GM18858 (cell line): ENCODE data around the gene APBA1.

Experiments
- ATAC-seq: cut with Tn5 transposase; IDR thresholded peaks from one replicate; pipeline ENCODE4 v1.9.1; 2021; ENCODE audit not compliant: unreplicated experiment

APBA1 gene

GRCh38 chr9:69579760-69580581 is 92.2 kb downstream of the APBA1 start:
- ATAC-seq, result no peak

GRCh38 chr9:69579032-69579758 is 93.0 kb downstream of the APBA1 start:
- no peak for ATAC-seq

- no peak for ATAC-seq
Measured at GRCh38 chr9:69578026-69578425, 94.1 kb downstream of the APBA1 start.

- ATAC-seq, result no peak
Measured at GRCh38 chr9:69577123-69577522, 95.0 kb downstream of the APBA1 start.

- ATAC-seq, result no peak
Measured at GRCh38 chr9:69574057-69574456, 98.1 kb downstream of the APBA1 start.

GRCh38 chr9:69573651-69574050 is 98.5 kb downstream of the APBA1 start:
- no peak for ATAC-seq

- ATAC-seq, result no peak
Measured at GRCh38 chr9:69572611-69573010, 99.6 kb downstream of the APBA1 start.

GRCh38 chr9:69571032-69571431 is 101.1 kb downstream of the APBA1 start:
- ATAC-seq, result no peak

GRCh38 chr9:69569738-69570451 is 102.3 kb downstream of the APBA1 start:
- ATAC-seq, result no peak

GRCh38 chr9:69564557-69564956 is 107.6 kb downstream of the APBA1 start:
- ATAC-seq, result no peak

- ATAC-seq, result no peak
Measured at GRCh38 chr9:69559126-69559525, 113.0 kb downstream of the APBA1 start.

GRCh38 chr9:69556707-69557106 is 115.5 kb downstream of the APBA1 start:
- ATAC-seq, result no peak

GRCh38 chr9:69555802-69556201 is 116.4 kb downstream of the APBA1 start:
- no peak for ATAC-seq

- no peak for ATAC-seq
Measured at GRCh38 chr9:69554945-69555344, 117.2 kb downstream of the APBA1 start.

GRCh38 chr9:69549310-69550202 is 122.6 kb downstream of the APBA1 start:
- ATAC-seq, result no peak

- ATAC-seq, result no peak
Measured at GRCh38 chr9:69548681-69549080, 123.5 kb downstream of the APBA1 start.

- no peak for ATAC-seq
Measured at GRCh38 chr9:69546265-69546664, 125.9 kb downstream of the APBA1 start.

- no peak for ATAC-seq
Measured at GRCh38 chr9:69542942-69543704, 129.0 kb downstream of the APBA1 start.

- ATAC-seq, result no peak
Measured at GRCh38 chr9:69542058-69542457, 130.1 kb downstream of the APBA1 start.

- no peak for ATAC-seq
Measured at GRCh38 chr9:69535911-69536310, 136.3 kb downstream of the APBA1 start.
